HCT116 (cell line): ENCODE data around the gene RNF212. TPM values are rescaled to one million over a fixed set of nuclear protein-coding genes. Genes with fewer than 3 reads are reported as not detected.

Experiments used
- ATAC-seq: fragments of 200-7000 bp; cut with Tn5 transposase; 2 replicates; pipeline ENCODE4 v1.9.1; 2020; ENCODE audit warnings: mild to moderate bottlenecking, moderate library complexity
- BruUV-seq: library from RNA; stranded (reverse); fragments of 400-500 nt; replicated peaks from 2 replicates; lab custom pipeline; 2021; lab: Mats Ljungman, UMichigan
- CTCF ChIA-PET: fragments of 300-600 bp; sonication (Branson Sonifier 250); formaldehyde crosslinking; loops from one replicate; lab custom pipeline; 2021; ENCODE audit warnings: antibody characterized with exemption; lab: Charles Lee
- POLR2A ChIA-PET: fragments of 300-600, 350-600 bp; sonication (Branson Sonifier 250); formaldehyde crosslinking; loops from one replicate; lab custom pipeline; 2021; ENCODE audit warnings: antibody characterized with exemption; lab: Charles Lee
- RAD21 ChIA-PET, 2 experiments: fragments of 300-600 bp; sonication (Branson Sonifier 250); formaldehyde crosslinking; loops; one replicate each; lab custom pipeline; 2023; ENCODE audit warnings: low total read pairs in 2 of 2; ENCODE audit not compliant: uncharacterized antibody in 2 of 2, unreplicated experiment in 2 of 2, low non-redundant PET in 1 of 2; lab: Charles Lee
- DNase-seq: peaks from one replicate; pipeline ENCODE4 v3.0.0-alpha.2; 2010; ENCODE audit warnings: low read depth, low spot score
- H2AFZ ChIP-seq: fragments of 200-600 bp; shearing (Covaris generic), sonication (generic); 2 replicates; pipeline ENCODE4 v1.6.1; 2017; ENCODE audit warnings: low read depth, mixed run types, mixed read lengths, antibody characterized with exemption, low read length; ENCODE audit not compliant: poor library complexity, severe bottlenecking
- H3K27ac ChIP-seq: 2 replicates; pipeline ENCODE4 v1.5.1; 2012; ENCODE audit warnings: low read depth, low read length
- H3K27me3 ChIP-seq: fragments of 200-600 bp; sonication (generic); 2 replicates; pipeline ENCODE4 v1.6.1; 2016; ENCODE audit warnings: mixed run types, low read length, mixed read lengths; ENCODE audit not compliant: insufficient read depth
- H3K36me3 ChIP-seq, 2 experiments: fragments of 200-500 bp in 1 of 2; fragments of 200-600 bp in 1 of 2; sonication (Bioruptor generic) in 1 of 2; sonication (generic) in 1 of 2; 2 replicates each; pipeline versions ENCODE4 v1.5.1 to v1.6.1; 2014 to 2016; ENCODE audit warnings: low read length in 2 of 2, inconsistent platforms in 1 of 2, mixed read lengths in 1 of 2, mixed run types in 1 of 2; ENCODE audit not compliant: insufficient read depth in 2 of 2, control insufficient read depth in 1 of 2
- H3K4me1 ChIP-seq, 2 experiments: fragments of 200-600 bp in 1 of 2; sonication (generic) in 1 of 2; 2 replicates each; pipeline versions ENCODE4 v1.5.1 to v1.6.1; 2012 to 2017; ENCODE audit warnings: low read length in 2 of 2, inconsistent platforms in 1 of 2, mild to moderate bottlenecking in 1 of 2, mixed read lengths in 1 of 2, mixed run types in 1 of 2, moderate library complexity in 1 of 2; ENCODE audit not compliant: insufficient read depth in 2 of 2, control insufficient read depth in 1 of 2
- H3K4me2 ChIP-seq: fragments of 200-600 bp; sonication (generic); 2 replicates; pipeline ENCODE4 v1.6.1; 2017; ENCODE audit warnings: mixed run types, low read length, mixed read lengths
- H3K4me3 ChIP-seq, 2 experiments: fragments of 200-600 bp in 1 of 2; sonication (generic) in 1 of 2; replicated peaks in 1 of 2; 2 replicates each; pipeline ENCODE4 v1.5.1; 2011 to 2016; ENCODE audit warnings: low read length in 2 of 2, control low read depth in 1 of 2, low read depth in 1 of 2, mild to moderate bottlenecking in 1 of 2, mixed read lengths in 1 of 2, mixed run types in 1 of 2
- H3K79me2 ChIP-seq: fragments of 200-600 bp; sonication (generic); 2 replicates; pipeline ENCODE4 v1.6.1; 2017; ENCODE audit warnings: mild to moderate bottlenecking, mixed run types, low read length, moderate library complexity, mixed read lengths; ENCODE audit not compliant: insufficient read depth
- H3K9ac ChIP-seq: fragments of 200-600 bp; sonication (generic); 2 replicates; pipeline ENCODE4 v1.6.1; 2016; ENCODE audit warnings: low read length, mixed read lengths
- H3K9me2 ChIP-seq: fragments of 200-600 bp; sonication (generic), shearing (Covaris generic); 2 replicates; pipeline ENCODE4 v1.6.1; 2017; ENCODE audit warnings: mixed run types, mild to moderate bottlenecking, moderate library complexity; ENCODE audit not compliant: insufficient read depth
- H3K9me3 ChIP-seq, 2 experiments: fragments of 200-500 bp in 1 of 2; fragments of 200-600 bp in 1 of 2; sonication (Bioruptor generic) in 1 of 2; sonication (generic) in 1 of 2; 2 replicates each; pipeline ENCODE4 v1.6.1; 2014 to 2017; ENCODE audit warnings: low read length in 2 of 2, mixed read lengths in 2 of 2, inconsistent platforms in 1 of 2, low read depth in 1 of 2, mild to moderate bottlenecking in 1 of 2, mixed run types in 1 of 2, moderate library complexity in 1 of 2; ENCODE audit not compliant: control insufficient read depth in 1 of 2, insufficient read depth in 1 of 2
- H4K20me1 ChIP-seq: fragments of 200-600 bp; sonication (generic), shearing (Covaris generic); 2 replicates; pipeline ENCODE4 v1.6.1; 2017; ENCODE audit warnings: mixed run types, mild to moderate bottlenecking, moderate library complexity; ENCODE audit not compliant: insufficient read depth
- CBX3 ChIP-seq: IDR thresholded peaks from 2 replicates; pipeline ENCODE4 v1.6.1; 2012; ENCODE audit warnings: low read depth
- CTCF ChIP-seq, 3 experiments: fragments of 200-600 bp in 1 of 3; sonication (generic) in 1 of 3; IDR thresholded peaks in 2 of 3; conservative IDR thresholded peaks in 1 of 3; 2 replicates each; pipeline ENCODE4 v1.5.1; 2012 to 2017; ENCODE audit warnings: low read depth in 2 of 3, low read length in 2 of 3, antibody characterized with exemption in 1 of 3, borderline replicate concordance in 1 of 3, control low read depth in 1 of 3, mild to moderate bottlenecking in 1 of 3, mixed read lengths in 1 of 3, mixed run types in 1 of 3, moderate library complexity in 1 of 3; ENCODE audit not compliant: insufficient read depth in 1 of 3
- EGR1 ChIP-seq: IDR thresholded peaks from 2 replicates; pipeline ENCODE4 v1.6.1; 2012; ENCODE audit warnings: low read depth
- ELF1 ChIP-seq: IDR thresholded peaks from 2 replicates; pipeline ENCODE4 v1.6.1; 2012; ENCODE audit warnings: low read depth, borderline replicate concordance
- EZH2 ChIP-seq: fragments of 200-600 bp; sonication (generic); IDR thresholded peaks from 2 replicates; pipeline ENCODE4 v1.6.1; 2017; ENCODE audit warnings: antibody characterized with exemption, mixed run types
- EZH2phosphoT487 ChIP-seq: fragments of 200-600 bp; IDR thresholded peaks from 2 replicates; pipeline ENCODE4 v1.6.1; 2018; ENCODE audit warnings: antibody characterized with exemption, borderline replicate concordance
- FOSL1 ChIP-seq: IDR thresholded peaks from 2 replicates; pipeline ENCODE4 v1.6.1; 2012; ENCODE audit warnings: low read depth
- JUND ChIP-seq: IDR thresholded peaks from 2 replicates; pipeline ENCODE4 v1.6.1; 2012
- POLR2A ChIP-seq: IDR thresholded peaks from 2 replicates; pipeline ENCODE4 v1.7.0; 2011; ENCODE audit warnings: borderline replicate concordance; ENCODE audit not compliant: insufficient read depth, insufficient read length; ENCODE audit errors: extremely low read depth
- REST ChIP-seq: IDR thresholded peaks from 2 replicates; pipeline ENCODE4 v1.6.1; 2012; ENCODE audit warnings: low read depth
- SIN3A ChIP-seq: IDR thresholded peaks from 2 replicates; pipeline ENCODE4 v1.6.1; 2012; ENCODE audit warnings: low read depth
- SRF ChIP-seq: IDR thresholded peaks from 2 replicates; pipeline ENCODE4 v1.6.1; 2012; ENCODE audit warnings: low read depth
- YY1 ChIP-seq: IDR thresholded peaks from 2 replicates; pipeline ENCODE4 v1.6.1; 2011; ENCODE audit warnings: low read length, low read depth, moderate library complexity, mild to moderate bottlenecking; ENCODE audit not compliant: insufficient replicate concordance; ENCODE audit errors: extremely low read depth
- ZFX ChIP-seq: fragments of 450-650 bp; IDR thresholded peaks from 2 replicates; pipeline ENCODE4 v1.6.1; 2017
- ZNF274 ChIP-seq: fragments of 200-500 bp; sonication (Bioruptor generic); IDR thresholded peaks from 2 replicates; pipeline ENCODE4 v1.6.1; 2014; ENCODE audit warnings: mild to moderate bottlenecking, low read depth, low read length, inconsistent platforms
- intact Hi-C: fragments of 100-400 bp; cut with micrococcal nuclease; formaldehyde crosslinking; loops from 2 replicates; pipeline ENCODE4 v1.10.0; 2022
- total RNA-seq: library from RNA; stranded (reverse); gene quantifications from one replicate; pipeline ENCODE4 v1.2.1, GENCODE V29; 2021; ENCODE audit not compliant: unreplicated experiment

Gene RNF212
- total RNA-seq, 1 experiment from 2014 or later = not detected

GRCh38 chr4:1050486-1051213 is 62.7 kb downstream of the RNF212 start:
- Histone ChIP-seq H3K9me3 (no peaks in the 10 kb centered on the region), H3K27ac (no peak overlapping the region), H3K4me2 (no peak overlapping the region), H2AFZ (no peak overlapping the region), H3K4me3 (no peak overlapping the region), H3K36me3 (no peaks in the 10 kb centered on the region), H3K9me2 (no peaks in the 10 kb centered on the region), H3K9ac (no peak overlapping the region), H3K27me3 (peaks cover 14% of the 10 kb centered on the region)
- RAD21 ChIA-PET = no interaction called here
- intact Hi-C loops = no loop called here
- BruUV-seq = no TSS peak
- no peak for TF ChIP-seq FOSL1
- peak in 2 of 3 experiments; percentile 65 to 67; a peak in 4 of 6 replicates for TF ChIP-seq CTCF (IDR thresholded peaks at IDR 0.05 in 2 of 3, conservative IDR thresholded peaks at IDR 0.05 in 1 of 3; ENCODE audit: borderline replicate concordance in 1 of 3, insufficient read depth in 1 of 3, low read depth in 2 of 3, low read length in 2 of 3)
- TF ChIP-seq, all 23 proteins: peak for 1
- ChIA-PET CTCF (interaction anchor here (1.3 kb wide), 1 partner anchor 23 kb away, joined by 3 read pairs; no protein-coding TSS in a partner anchor), POLR2A (no interaction called here)
- H3K79me2 ChIP-seq = no peaks in the 10 kb centered on the region
- H3K4me1 ChIP-seq = peaks cover 1 to 14% of the 10 kb centered on the region in 2 experiments; a peak in 3 of 4 replicates
- H4K20me1 ChIP-seq = no peaks in the 10 kb centered on the region
- ATAC-seq (no peak), DNase-seq (no peak)

- intact Hi-C loops = no loop called here
- DNase-seq (no peak), ATAC-seq (no peak)
- Histone ChIP-seq H3K4me2 (no peak overlapping the region), H3K9me3 (no peaks in the 10 kb centered on the region), H3K36me3 (no peaks in the 10 kb centered on the region), H3K27ac (no peak overlapping the region), H3K4me1 (peaks cover 11 to 25% of the 10 kb centered on the region in 2 experiments), H2AFZ (no peak overlapping the region), H3K79me2 (no peaks in the 10 kb centered on the region), H4K20me1 (no peaks in the 10 kb centered on the region), H3K4me3 (no peak overlapping the region), H3K27me3 (peaks cover 9% of the 10 kb centered on the region), H3K9ac (no peak overlapping the region), H3K9me2 (no peaks in the 10 kb centered on the region)
- POLR2A ChIA-PET = no interaction called here
- CTCF ChIA-PET = no interaction called here
- BruUV-seq = no TSS peak
- RAD21 ChIA-PET = no interaction called here
- no peak for TF ChIP-seq REST
- TF ChIP-seq JUND = no peak
- TF ChIP-seq SIN3A = no peak
- no peak for TF ChIP-seq EZH2
- no peak for TF ChIP-seq ZFX
- no peak for TF ChIP-seq CBX3
- TF ChIP-seq EGR1 = no peak
- no peak for TF ChIP-seq ZNF274
- TF ChIP-seq ELF1 = no peak
- TF ChIP-seq EZH2phosphoT487 = no peak
- no peak for TF ChIP-seq POLR2A
- no peak for TF ChIP-seq YY1
- TF ChIP-seq FOSL1 = no peak
- TF ChIP-seq SRF = no peak
These were observed 63.8 kb downstream of the RNF212 start for GRCh38 chr4:1049591-1049905.
